Tibial nerve (tissue), 4 donors: ENCODE data around the gene HTR3D. TPM values are rescaled to one million over a fixed set of nuclear protein-coding genes. Genes with fewer than 3 reads are reported as not detected.
"Not testable (repeated sequence)": the region's sequence is repeated elsewhere in the genome, so short reads cannot be mapped to it uniquely, and the experiment has no call there.

Source experiments
- DNase-seq, 2 donors: peaks; one replicate each; pipeline ENCODE4 v3.0.0-alpha.2; 2019; ENCODE audit warnings: low spot score in 2 of 2
- H3K27ac ChIP-seq, 4 donors: fragments of 200-600 bp; sonication (generic) in 3 of 4; one replicate each; pipeline ENCODE4 v1.5.1; 2017 to 2019; ENCODE audit warnings: mild to moderate bottlenecking in 1 of 4
- H3K27me3 ChIP-seq, 2 donors: fragments of 200-600 bp; sonication (generic) in 1 of 2; one replicate each; pipeline versions ENCODE4 v1.5.1 to v1.6.0; 2017 to 2019
- H3K36me3 ChIP-seq, 3 donors: fragments of 200-600 bp; sonication (generic); one replicate each; pipeline ENCODE4 v1.5.1; 2018 to 2019
- H3K4me1 ChIP-seq, 4 donors: fragments of 200-600 bp; sonication (generic) in 3 of 4; one replicate each; pipeline ENCODE4 v1.5.1; 2017 to 2019
- H3K4me3 ChIP-seq, 4 donors: fragments of 200-600 bp; sonication (generic) in 3 of 4; one replicate each; pipeline ENCODE4 v1.5.1; 2017 to 2019; ENCODE audit warnings: mild to moderate bottlenecking in 1 of 4, moderate library complexity in 1 of 4
- H3K9me3 ChIP-seq, 4 donors: fragments of 200-600 bp; sonication (generic) in 3 of 4; one replicate each; pipeline ENCODE4 v1.5.1; 2017 to 2019
- EP300 ChIP-seq, 2 donors: sonication (generic); formaldehyde crosslinking; IDR thresholded peaks; one replicate each; pipeline ENCODE4 v1.6.1; 2017; ENCODE audit warnings: antibody characterized with exemption in 2 of 2, mild to moderate bottlenecking in 1 of 2
- POLR2A ChIP-seq, 2 donors: fragments of 450-650 bp; IDR thresholded peaks; one replicate each; pipeline ENCODE4 v1.6.1; 2017; ENCODE audit warnings: antibody characterized with exemption in 2 of 2, mild to moderate bottlenecking in 2 of 2, moderate library complexity in 2 of 2
- WGBS, 2 donors: methylation state at CpG; one replicate each; pipeline ENCODE4 v1.1.5; 2018; 5-methylcytosine and 5-hydroxymethylcytosine counted together
- total RNA-seq, 4 donors: library from RNA; depleted of rRNA; stranded (reverse); fragments of >200 nt; gene quantifications; one replicate each; pipeline ENCODE4 v1.1.0, GENCODE V29; 2016
- TF ChIP-seq, protein P1 (sequence below), 5 experiments: fragments of 200-600 bp in 3 of 5; fragments of 450-650 bp in 2 of 5; sonication (generic) in 3 of 5; IDR thresholded peaks; one replicate each; pipeline ENCODE4 v1.5.1; 2016 to 2019; ENCODE audit warnings: antibody characterized with exemption in 5 of 5, mild to moderate bottlenecking in 3 of 5, moderate library complexity in 2 of 5

HTR3D gene
- total RNA-seq, 4 donors from 2014 or later: not detected

DNA sequence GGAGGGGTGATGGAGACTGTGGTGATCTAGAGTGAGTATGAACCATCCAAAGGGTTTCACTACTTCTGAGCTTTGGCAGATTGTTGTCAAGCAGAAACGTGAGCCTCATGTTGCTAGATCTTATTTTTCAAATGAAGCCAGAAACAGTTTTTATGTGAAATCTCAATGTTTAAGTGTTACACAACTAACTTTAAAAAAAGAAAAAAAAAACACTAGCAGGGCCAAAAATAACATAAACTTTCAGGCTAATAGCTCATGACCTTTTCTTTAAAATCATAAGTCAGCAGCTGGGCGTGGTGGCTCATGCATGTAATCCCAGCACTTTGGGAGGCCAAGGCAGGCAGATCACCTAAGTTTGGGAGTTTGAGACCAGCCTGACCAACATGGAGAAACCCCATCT lies 2.1 kb upstream of the HTR3D start:
- H3K27me3 ChIP-seq: no peaks in the 10 kb centered on the region
- H3K27ac ChIP-seq: no peak overlapping the region
- TF ChIP-seq EP300 (IDR thresholded peaks at IDR 0.05) (no peak), POLR2A (IDR thresholded peaks at IDR 0.05) (no peak)
- TF ChIP-seq, protein P1, sequence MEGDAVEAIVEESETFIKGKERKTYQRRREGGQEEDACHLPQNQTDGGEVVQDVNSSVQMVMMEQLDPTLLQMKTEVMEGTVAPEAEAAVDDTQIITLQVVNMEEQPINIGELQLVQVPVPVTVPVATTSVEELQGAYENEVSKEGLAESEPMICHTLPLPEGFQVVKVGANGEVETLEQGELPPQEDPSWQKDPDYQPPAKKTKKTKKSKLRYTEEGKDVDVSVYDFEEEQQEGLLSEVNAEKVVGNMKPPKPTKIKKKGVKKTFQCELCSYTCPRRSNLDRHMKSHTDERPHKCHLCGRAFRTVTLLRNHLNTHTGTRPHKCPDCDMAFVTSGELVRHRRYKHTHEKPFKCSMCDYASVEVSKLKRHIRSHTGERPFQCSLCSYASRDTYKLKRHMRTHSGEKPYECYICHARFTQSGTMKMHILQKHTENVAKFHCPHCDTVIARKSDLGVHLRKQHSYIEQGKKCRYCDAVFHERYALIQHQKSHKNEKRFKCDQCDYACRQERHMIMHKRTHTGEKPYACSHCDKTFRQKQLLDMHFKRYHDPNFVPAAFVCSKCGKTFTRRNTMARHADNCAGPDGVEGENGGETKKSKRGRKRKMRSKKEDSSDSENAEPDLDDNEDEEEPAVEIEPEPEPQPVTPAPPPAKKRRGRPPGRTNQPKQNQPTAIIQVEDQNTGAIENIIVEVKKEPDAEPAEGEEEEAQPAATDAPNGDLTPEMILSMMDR (IDR thresholded peaks at IDR 0.05): no peak
- H3K36me3 ChIP-seq: no peaks in the 10 kb centered on the region
- H3K9me3 ChIP-seq: no peaks in the 10 kb centered on the region
- H3K4me3 ChIP-seq: no peak overlapping the region
- no peak for DNase-seq
- no peaks in the 10 kb centered on the region for H3K4me1 ChIP-seq
- WGBS, 2 donors: 47 to 53% methylated on average over 2 of the region's 2 CpGs

DNA sequence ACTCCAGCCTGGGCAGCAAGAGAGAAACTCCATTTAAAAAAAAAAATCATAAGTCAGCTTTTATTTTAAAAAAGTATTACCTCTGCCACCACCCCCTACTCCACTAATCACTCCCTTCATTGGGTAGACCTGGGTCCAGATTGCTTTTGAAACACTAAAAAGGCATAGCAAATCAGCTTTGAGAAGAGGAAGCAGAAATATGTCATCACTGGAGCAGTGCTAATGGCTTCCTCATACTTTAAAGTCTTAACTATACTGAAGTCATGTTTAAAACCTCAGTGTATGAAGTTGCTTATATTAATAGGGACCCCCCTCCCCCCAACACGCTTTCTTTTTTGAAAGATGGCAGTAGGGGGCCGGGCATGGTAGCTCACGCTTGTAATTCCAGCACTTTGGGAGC lies 1.0 kb upstream of the HTR3D start:
- no peaks in the 10 kb centered on the region for H3K4me1 ChIP-seq
- DNase-seq: no peak

DNA sequence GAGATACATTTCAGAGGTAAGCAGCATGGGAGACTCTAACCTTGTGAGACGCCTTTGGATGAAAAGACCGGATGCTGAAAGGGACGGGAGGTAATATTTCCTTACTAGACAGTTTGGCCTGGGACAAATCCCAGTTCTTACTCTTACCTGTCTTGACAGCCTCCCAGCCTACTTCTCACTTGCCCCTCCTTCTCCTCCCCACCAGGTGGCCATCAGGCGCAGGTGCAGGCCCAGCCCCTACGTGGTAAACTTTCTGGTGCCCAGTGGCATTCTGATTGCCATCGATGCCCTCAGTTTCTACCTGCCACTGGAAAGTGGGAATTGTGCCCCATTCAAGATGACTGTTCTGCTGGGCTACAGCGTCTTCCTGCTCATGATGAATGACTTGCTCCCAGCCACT lies 6.3 kb downstream of the HTR3D start:
- H3K27me3 ChIP-seq: no peaks in the 10 kb centered on the region
- no peak for DNase-seq
- H3K4me1 ChIP-seq: no peaks in the 10 kb centered on the region
- H3K27ac ChIP-seq: no peak overlapping the region
- TF ChIP-seq, protein P1 (IDR thresholded peaks at IDR 0.05): no peak
- TF ChIP-seq POLR2A (IDR thresholded peaks at IDR 0.05) (no peak), EP300 (IDR thresholded peaks at IDR 0.05) (no peak)
- WGBS, 2 donors: 65 to 76% methylated on average over 7 of the region's 7 CpGs
- no peak overlapping the region for H3K4me3 ChIP-seq
- H3K9me3 ChIP-seq: no peaks in the 10 kb centered on the region
- H3K36me3 ChIP-seq: no peaks in the 10 kb centered on the region

More for the DNA sequence above, 1.0 kb upstream of the HTR3D start:
- 69 to 91% methylated on average over 3 of the region's 3 CpGs for WGBS, 2 donors
- Histone ChIP-seq H3K27ac (no peak overlapping the region), H3K4me3 (no peak overlapping the region), H3K9me3 (no peaks in the 10 kb centered on the region), H3K27me3 (no peaks in the 10 kb centered on the region), H3K36me3 (no peaks in the 10 kb centered on the region)
- TF ChIP-seq POLR2A (IDR thresholded peaks at IDR 0.05): no peak
- no peak for TF ChIP-seq EP300 (IDR thresholded peaks at IDR 0.05)
- TF ChIP-seq, protein P1 (IDR thresholded peaks at IDR 0.05): no peak

DNA sequence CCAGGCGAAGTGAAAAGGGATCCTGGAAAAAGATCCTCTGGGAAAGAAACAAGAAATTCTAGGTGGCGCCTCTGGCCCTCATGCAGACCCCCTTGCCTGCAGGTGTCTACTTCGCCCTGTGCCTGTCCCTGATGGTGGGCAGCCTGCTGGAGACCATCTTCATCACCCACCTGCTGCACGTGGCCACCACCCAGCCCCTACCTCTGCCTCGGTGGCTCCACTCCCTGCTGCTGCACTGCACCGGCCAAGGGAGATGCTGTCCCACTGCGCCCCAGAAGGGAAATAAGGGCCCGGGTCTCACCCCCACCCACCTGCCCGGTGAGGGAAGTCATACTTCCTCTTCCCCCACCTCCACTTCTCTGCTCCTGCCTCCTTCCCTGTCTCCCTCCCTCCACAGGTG lies 6.8 kb downstream of the HTR3D start:
- 83 to 84% methylated on average over 9 of the region's 9 CpGs for WGBS, 2 donors
- H3K27me3 ChIP-seq, H3K4me3 ChIP-seq, H3K9me3 ChIP-seq, H3K4me1 ChIP-seq, H3K36me3 ChIP-seq, H3K27ac ChIP-seq, DNase-seq: not testable (repeated sequence)

DNA sequence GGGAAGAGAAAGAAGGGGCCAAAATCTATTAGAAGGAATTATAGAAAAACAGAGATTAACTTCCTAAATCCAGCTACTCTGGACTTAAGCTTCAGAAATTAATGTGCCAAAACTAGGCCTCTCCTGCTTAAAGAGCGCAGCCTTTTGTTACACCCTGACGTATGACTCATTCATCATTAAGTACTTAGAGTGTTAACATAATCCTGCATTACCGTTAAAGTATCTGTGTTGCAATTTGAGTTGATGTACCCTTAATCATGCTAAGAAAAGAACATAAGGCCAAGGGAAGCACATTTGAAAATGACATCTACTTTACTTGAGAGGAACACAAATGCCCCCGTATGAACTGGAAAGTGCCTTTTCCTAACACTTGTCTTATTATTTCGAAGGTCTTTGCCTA lies 7.9 kb downstream of the HTR3D start:
- 67 to 68% methylated on average over 5 of the region's 5 CpGs for WGBS, 2 donors
- H3K27ac ChIP-seq: no peak overlapping the region
- H3K4me1 ChIP-seq: no peaks in the 10 kb centered on the region
- no peaks in the 10 kb centered on the region for H3K9me3 ChIP-seq
- no peak for DNase-seq
- no peaks in the 10 kb centered on the region for H3K27me3 ChIP-seq
- H3K36me3 ChIP-seq: no peaks in the 10 kb centered on the region
- H3K4me3 ChIP-seq: no peak overlapping the region
- TF ChIP-seq POLR2A (IDR thresholded peaks at IDR 0.05): no peak
- TF ChIP-seq, protein P1 (IDR thresholded peaks at IDR 0.05): no peak
- no peak for TF ChIP-seq EP300 (IDR thresholded peaks at IDR 0.05)

DNA sequence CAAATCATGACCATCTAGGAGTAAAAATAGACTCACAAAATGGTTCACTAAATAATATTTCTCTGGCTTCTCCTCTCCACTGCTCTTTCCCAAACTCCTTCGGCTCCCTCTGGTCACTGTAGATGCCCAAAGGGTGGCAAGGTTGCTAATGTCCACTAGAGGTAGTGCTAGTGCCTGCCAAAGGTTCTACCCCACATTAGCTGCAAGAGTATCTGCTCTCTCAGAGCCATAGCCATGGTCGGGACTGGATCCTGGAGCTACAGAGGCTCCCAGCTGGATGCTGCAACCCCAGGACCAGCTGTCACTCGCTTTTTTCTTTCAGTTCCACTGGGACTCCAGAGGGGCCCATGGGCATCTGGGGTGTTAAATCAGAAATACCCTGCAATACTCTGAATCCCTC lies 8.5 kb downstream of the HTR3D start:
- Histone ChIP-seq H3K36me3 (no peaks in the 10 kb centered on the region), H3K27ac (no peak overlapping the region), H3K9me3 (no peaks in the 10 kb centered on the region), H3K4me1 (no peaks in the 10 kb centered on the region), H3K27me3 (no peaks in the 10 kb centered on the region), H3K4me3 (no peak overlapping the region)
- TF ChIP-seq, protein P1 (IDR thresholded peaks at IDR 0.05): peak in 1 of 5 experiments; percentile 7
- no peak for TF ChIP-seq EP300 (IDR thresholded peaks at IDR 0.05)
- no peak for DNase-seq
- 36 to 38% methylated on average over 3 of the region's 3 CpGs for WGBS, 2 donors
